Caco-2 (cell line): ENCODE data around the gene SLC2A13. TPM values are rescaled to one million over a fixed set of nuclear protein-coding genes. Genes with fewer than 3 reads are reported as not detected.

Source experiments
- BruUV-seq: library from RNA; stranded (reverse); fragments of 400-500 nt; replicated peaks from 2 replicates; lab custom pipeline; 2021; lab: Mats Ljungman, UMichigan
- CTCF ChIA-PET: fragments of 300-600 bp; sonication (Branson Sonifier 250); formaldehyde crosslinking; loops from one replicate; lab custom pipeline; 2022; ENCODE audit warnings: antibody characterized with exemption; lab: Charles Lee
- POLR2A ChIA-PET: fragments of 300-600 bp; sonication (Branson Sonifier 250); formaldehyde crosslinking; loops from one replicate; lab custom pipeline; 2022; ENCODE audit warnings: antibody characterized with exemption; lab: Charles Lee
- DNase-seq, 2 experiments: peaks; one replicate each; pipeline versions ENCODE4 v3.0.0 to v3.0.0-alpha.2; 2020 to 2022
- H3K27me3 ChIP-seq: replicated peaks from 2 replicates; pipeline ENCODE4 v1.6.0; 2011; ENCODE audit warnings: low read length; ENCODE audit not compliant: control insufficient read depth, insufficient read depth
- H3K36me3 ChIP-seq: 2 replicates; pipeline ENCODE4 v1.5.1; 2011; ENCODE audit warnings: low read length; ENCODE audit not compliant: control insufficient read depth, insufficient read depth
- H3K4me1 ChIP-seq: fragments of 250-450 bp; sonication (Bioruptor Pico); 2 replicates; pipeline ENCODE4 v1.5.1; 2020; ENCODE audit warnings: mild to moderate bottlenecking
- H3K4me3 ChIP-seq: 2 replicates; pipeline ENCODE4 v1.5.1; 2011; ENCODE audit warnings: low read depth, mild to moderate bottlenecking, control low read depth, low read length
- H3K9me3 ChIP-seq: fragments of 250-450 bp; sonication (Bioruptor Pico); 2 replicates; pipeline ENCODE4 v1.5.1; 2020; ENCODE audit warnings: mild to moderate bottlenecking, moderate library complexity
- H3K27ac Mint-ChIP-seq: one replicate; pipeline ENCODE4 v1.8.0; 2022; ENCODE audit warnings: mixed read lengths; ENCODE audit not compliant: unreplicated experiment
- H3K27me3 Mint-ChIP-seq: one replicate; pipeline ENCODE4 v1.8.0; 2022; ENCODE audit warnings: mixed read lengths; ENCODE audit not compliant: insufficient read depth, unreplicated experiment
- H3K36me3 Mint-ChIP-seq: one replicate; pipeline ENCODE4 v1.8.0; 2022; ENCODE audit warnings: mild to moderate bottlenecking, mixed read lengths; ENCODE audit not compliant: insufficient read depth, unreplicated experiment
- H3K4me1 Mint-ChIP-seq: one replicate; pipeline ENCODE4 v1.8.0; 2022; ENCODE audit warnings: low read depth, mixed read lengths; ENCODE audit not compliant: unreplicated experiment
- H3K4me3 Mint-ChIP-seq: one replicate; pipeline ENCODE4 v1.8.0; 2022; ENCODE audit warnings: mild to moderate bottlenecking, moderate library complexity, mixed read lengths; ENCODE audit not compliant: unreplicated experiment
- H3K9me3 Mint-ChIP-seq: one replicate; pipeline ENCODE4 v1.8.0; 2022; ENCODE audit warnings: mixed read lengths; ENCODE audit not compliant: unreplicated experiment
- CTCF ChIP-seq, 2 experiments: fragments of 200-600 bp in 1 of 2; IDR thresholded peaks; 1 replicate in 1 of 2; 2 replicates in 1 of 2; pipeline versions ENCODE4 v1.5.1 to v1.8.0; 2011 to 2022; ENCODE audit warnings: antibody characterized with exemption in 1 of 2, control low read depth in 1 of 2, inconsistent platforms in 1 of 2, low read depth in 1 of 2, low read length in 1 of 2, mild to moderate bottlenecking in 1 of 2, moderate library complexity in 1 of 2; ENCODE audit not compliant: insufficient read depth in 1 of 2, severe bottlenecking in 1 of 2, unreplicated experiment in 1 of 2
- intact Hi-C: fragments of 100-400 bp; cut with micrococcal nuclease; formaldehyde crosslinking; loops from one replicate; pipeline ENCODE4 v1.10.0; 2022; ENCODE audit not compliant: unreplicated experiment
- total RNA-seq: library from RNA; stranded (reverse); gene quantifications from 2 replicates; pipeline ENCODE4 v1.2.3, GENCODE V29; 2022

The SLC2A13 gene
- total RNA-seq, 1 experiment from 2014 or later: 3.0 TPM

GRCh38 chr12:39798429-39798828, 307.5 kb downstream of the SLC2A13 start:
- H3K36me3 Mint-ChIP-seq: no peaks in the 10 kb centered on the region
- no peaks in the 10 kb centered on the region for H3K27me3 ChIP-seq
- no peaks in the 10 kb centered on the region for H3K27me3 Mint-ChIP-seq
- CTCF ChIA-PET: no interaction called here
- H3K4me1 ChIP-seq: no peaks in the 10 kb centered on the region
- H3K4me3 ChIP-seq: no peak overlapping the region
- no peak overlapping the region for H3K4me3 Mint-ChIP-seq
- POLR2A ChIA-PET: no interaction called here
- H3K27ac Mint-ChIP-seq: no peak overlapping the region
- no peak for TF ChIP-seq CTCF (IDR thresholded peaks at IDR 0.05; ENCODE audit: insufficient read depth in 1 of 2, low read depth in 1 of 2, low read length in 1 of 2, severe bottlenecking in 1 of 2, unreplicated experiment in 1 of 2)
- H3K36me3 ChIP-seq: no peaks in the 10 kb centered on the region
- intact Hi-C loops: no loop called here
- no peaks in the 10 kb centered on the region for H3K9me3 Mint-ChIP-seq
- H3K4me1 Mint-ChIP-seq: no peaks in the 10 kb centered on the region
- BruUV-seq: no TSS peak
- no peak for DNase-seq
- no peaks in the 10 kb centered on the region for H3K9me3 ChIP-seq

DNA sequence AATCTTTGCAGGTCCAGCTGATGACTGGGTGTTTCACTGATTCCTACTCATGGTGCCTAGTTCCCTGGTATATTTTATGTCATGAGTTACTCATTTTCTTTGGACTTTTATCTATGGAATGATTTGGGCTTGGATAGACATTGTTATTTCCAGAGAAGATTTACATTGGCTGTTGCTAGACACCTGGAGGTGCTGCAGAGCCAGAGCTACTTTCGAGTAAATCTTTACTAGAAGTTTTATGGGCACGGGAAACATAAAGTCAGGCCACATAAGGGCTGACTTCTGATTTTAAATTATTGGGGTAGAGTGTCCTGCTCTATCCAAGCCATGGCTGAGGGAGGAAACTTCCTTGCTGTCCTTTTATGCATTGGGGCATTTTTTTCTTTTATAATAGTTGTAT, 310.4 kb downstream of the SLC2A13 start:
- no peaks in the 10 kb centered on the region for H3K9me3 Mint-ChIP-seq

DNA sequence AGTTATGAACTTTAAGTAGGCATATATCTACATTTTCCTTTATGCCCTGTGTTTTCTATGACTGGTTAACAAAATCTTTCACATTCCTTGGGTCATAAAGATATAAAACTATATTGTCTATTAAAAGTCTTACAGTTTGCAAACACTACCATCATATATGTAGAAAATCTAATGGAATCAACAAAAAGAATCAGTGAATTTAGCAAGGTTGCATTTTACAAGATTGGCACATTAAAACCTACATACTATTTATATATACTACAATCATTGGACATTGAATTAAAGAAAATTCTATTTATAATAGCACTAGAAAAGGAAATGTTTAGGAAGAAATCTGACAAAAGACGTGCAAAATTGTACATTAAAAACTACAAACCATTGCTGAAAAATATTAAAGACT, 312.9 kb downstream of the SLC2A13 start:
- BruUV-seq: no TSS peak
- Histone ChIP-seq H3K27me3 (no peaks in the 10 kb centered on the region), H3K36me3 (no peaks in the 10 kb centered on the region), H3K9me3 (no peaks in the 10 kb centered on the region), H3K4me3 (no peak overlapping the region), H3K4me1 (no peaks in the 10 kb centered on the region)
- POLR2A ChIA-PET: no interaction called here
- intact Hi-C loops: no loop called here
- no peak for DNase-seq
- TF ChIP-seq CTCF (IDR thresholded peaks at IDR 0.05; ENCODE audit: insufficient read depth in 1 of 2, low read depth in 1 of 2, low read length in 1 of 2, severe bottlenecking in 1 of 2, unreplicated experiment in 1 of 2): no peak
- H3K27me3 Mint-ChIP-seq: no peaks in the 10 kb centered on the region
- no peak overlapping the region for H3K27ac Mint-ChIP-seq
- H3K9me3 Mint-ChIP-seq: no peaks in the 10 kb centered on the region
- no peaks in the 10 kb centered on the region for H3K36me3 Mint-ChIP-seq
- no peaks in the 10 kb centered on the region for H3K4me1 Mint-ChIP-seq
- CTCF ChIA-PET: no interaction called here
- H3K4me3 Mint-ChIP-seq: no peak overlapping the region

More for the DNA sequence above, 310.4 kb downstream of the SLC2A13 start:
- Histone ChIP-seq H3K4me1 (no peaks in the 10 kb centered on the region), H3K4me3 (no peak overlapping the region), H3K9me3 (no peaks in the 10 kb centered on the region), H3K27me3 (no peaks in the 10 kb centered on the region), H3K36me3 (no peaks in the 10 kb centered on the region)
- ChIA-PET CTCF (no interaction called here), POLR2A (no interaction called here)
- intact Hi-C loops: no loop called here
- no peak overlapping the region for H3K4me3 Mint-ChIP-seq
- no peak overlapping the region for H3K27ac Mint-ChIP-seq
- no peaks in the 10 kb centered on the region for H3K4me1 Mint-ChIP-seq
- BruUV-seq: no TSS peak
- H3K27me3 Mint-ChIP-seq: no peaks in the 10 kb centered on the region
- no peaks in the 10 kb centered on the region for H3K36me3 Mint-ChIP-seq
- DNase-seq: no peak
- TF ChIP-seq CTCF (IDR thresholded peaks at IDR 0.05; ENCODE audit: insufficient read depth in 1 of 2, low read depth in 1 of 2, low read length in 1 of 2, severe bottlenecking in 1 of 2, unreplicated experiment in 1 of 2): no peak
